Activated T-cell treated with anti-CD3 and anti-CD28 coated beads, Interleukin-2, amount 50 U/mL, for 1 hour (primary cell): ENCODE data around the gene CDKN2AIP.
"Not testable (repeated sequence)": the region's sequence is repeated elsewhere in the genome, so short reads cannot be mapped to it uniquely, and the experiment has no call there.

Experiments
- DNase-seq: peaks from one replicate; pipeline ENCODE4 v3.0.0-alpha.2; 2020

CDKN2AIP gene

GRCh38 chr4:183413234-183414200 is 30.9 kb upstream of the CDKN2AIP start:
- no peak for DNase-seq

- DNase-seq: no peak
Measured at GRCh38 chr4:183416879-183417755, 27.3 kb upstream of the CDKN2AIP start.

- no peak for DNase-seq
Measured at GRCh38 chr4:183422962-183423631, 21.3 kb upstream of the CDKN2AIP start.

GRCh38 chr4:183424109-183424744 is 20.2 kb upstream of the CDKN2AIP start:
- DNase-seq: no peak

- DNase-seq: no peak
Measured at GRCh38 chr4:183426507-183426906, 17.9 kb upstream of the CDKN2AIP start.

GRCh38 chr4:183429489-183429888 is 14.9 kb upstream of the CDKN2AIP start:
- DNase-seq: no peak

- DNase-seq: no peak
Measured at GRCh38 chr4:183430317-183430993, 14.0 kb upstream of the CDKN2AIP start.

- no peak for DNase-seq
Measured at GRCh38 chr4:183430994-183431347, 13.5 kb upstream of the CDKN2AIP start.

- no peak for DNase-seq
Measured at GRCh38 chr4:183431614-183432013, 12.8 kb upstream of the CDKN2AIP start.

- not testable (repeated sequence) for DNase-seq
Measured at GRCh38 chr4:183433183-183433582, 11.3 kb upstream of the CDKN2AIP start.

GRCh38 chr4:183434264-183434663 is 10.2 kb upstream of the CDKN2AIP start:
- no peak for DNase-seq

GRCh38 chr4:183434666-183435190 is 9.7 kb upstream of the CDKN2AIP start:
- no peak for DNase-seq

GRCh38 chr4:183435803-183436202 is 8.6 kb upstream of the CDKN2AIP start:
- no peak for DNase-seq

GRCh38 chr4:183436417-183436816 is 8.0 kb upstream of the CDKN2AIP start:
- DNase-seq: no peak

GRCh38 chr4:183437452-183437851 is 7.0 kb upstream of the CDKN2AIP start:
- no peak for DNase-seq

- DNase-seq: no peak
Measured at GRCh38 chr4:183438458-183439113, 5.8 kb upstream of the CDKN2AIP start.

- DNase-seq: no peak
Measured at GRCh38 chr4:183441276-183441675, 3.2 kb upstream of the CDKN2AIP start.

- no peak for DNase-seq
Measured at GRCh38 chr4:183443655-183444213, 702 bp upstream of the CDKN2AIP start.

- no peak for DNase-seq
Measured at GRCh38 chr4:183445097-183445428, 627 bp downstream of the CDKN2AIP start.

GRCh38 chr4:183447646-183448045 is 3.2 kb downstream of the CDKN2AIP start:
- DNase-seq: no peak

- DNase-seq: no peak
Measured at GRCh38 chr4:183448436-183448835, 4.0 kb downstream of the CDKN2AIP start.
